ENCODE results near the gene MC2R.

GRCh38 chr18:13893418-13893760 lies 21.9 kb downstream of the MC2R start:
- TF ChIP-seq POLR2A (IDR thresholded peaks at IDR 0.05) = no peak
- TF ChIP-seq, protein P1, sequence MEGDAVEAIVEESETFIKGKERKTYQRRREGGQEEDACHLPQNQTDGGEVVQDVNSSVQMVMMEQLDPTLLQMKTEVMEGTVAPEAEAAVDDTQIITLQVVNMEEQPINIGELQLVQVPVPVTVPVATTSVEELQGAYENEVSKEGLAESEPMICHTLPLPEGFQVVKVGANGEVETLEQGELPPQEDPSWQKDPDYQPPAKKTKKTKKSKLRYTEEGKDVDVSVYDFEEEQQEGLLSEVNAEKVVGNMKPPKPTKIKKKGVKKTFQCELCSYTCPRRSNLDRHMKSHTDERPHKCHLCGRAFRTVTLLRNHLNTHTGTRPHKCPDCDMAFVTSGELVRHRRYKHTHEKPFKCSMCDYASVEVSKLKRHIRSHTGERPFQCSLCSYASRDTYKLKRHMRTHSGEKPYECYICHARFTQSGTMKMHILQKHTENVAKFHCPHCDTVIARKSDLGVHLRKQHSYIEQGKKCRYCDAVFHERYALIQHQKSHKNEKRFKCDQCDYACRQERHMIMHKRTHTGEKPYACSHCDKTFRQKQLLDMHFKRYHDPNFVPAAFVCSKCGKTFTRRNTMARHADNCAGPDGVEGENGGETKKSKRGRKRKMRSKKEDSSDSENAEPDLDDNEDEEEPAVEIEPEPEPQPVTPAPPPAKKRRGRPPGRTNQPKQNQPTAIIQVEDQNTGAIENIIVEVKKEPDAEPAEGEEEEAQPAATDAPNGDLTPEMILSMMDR (IDR thresholded peaks at IDR 0.05) = no peak

Measured in uterus (tissue), 2 donors.